ENCODE results near the gene KCNK4. TPM values are rescaled to one million over a fixed set of nuclear protein-coding genes. Genes with fewer than 3 reads are reported as not detected.

Gene KCNK4
- total RNA-seq, 1 donor from 2014 or later, result 1.6 TPM

GRCh38 chr11:64340671-64341335, 49.7 kb downstream of the KCNK4 start:
- FAIRE-seq (no peak), DNase-seq (ENCODE audit: low spot score in 2 of 2) (no peak)

- no peak for FAIRE-seq
Measured at GRCh38 chr11:64341429-64341828, 50.3 kb downstream of the KCNK4 start.

GRCh38 chr11:64341851-64342791, 51.0 kb downstream of the KCNK4 start:
- FAIRE-seq, result no peak
- DNase-seq (ENCODE audit: low spot score in 2 of 2), result peak; percentile 76 to 87

More at GRCh38 chr11:64341429-64341828, 50.3 kb downstream of the KCNK4 start:
- no peak for DNase-seq (ENCODE audit: low spot score in 2 of 2)

GRCh38 chr11:64342869-64343745, 52.0 kb downstream of the KCNK4 start:
- FAIRE-seq (no peak), DNase-seq (ENCODE audit: low spot score in 2 of 2) (no peak)

- DNase-seq (ENCODE audit: low spot score in 2 of 2) (no peak), FAIRE-seq (no peak)
Measured at GRCh38 chr11:64343767-64344559, 52.9 kb downstream of the KCNK4 start.

- DNase-seq (ENCODE audit: low spot score in 2 of 2), result no peak
- FAIRE-seq, result no peak
Measured at GRCh38 chr11:64344787-64345186, 53.7 kb downstream of the KCNK4 start.

- no peak for DNase-seq (ENCODE audit: low spot score in 2 of 2)
- no peak for FAIRE-seq
Measured at GRCh38 chr11:64347193-64347867, 56.2 kb downstream of the KCNK4 start.

- DNase-seq (ENCODE audit: low spot score in 2 of 2) (peak in 1 of 2 donors; percentile 33), FAIRE-seq (no peak)
Measured at GRCh38 chr11:64348383-64349024, 57.4 kb downstream of the KCNK4 start.

GRCh38 chr11:64349025-64349387, 57.9 kb downstream of the KCNK4 start:
- FAIRE-seq (no peak), DNase-seq (ENCODE audit: low spot score in 2 of 2) (no peak)

- no peak for DNase-seq (ENCODE audit: low spot score in 2 of 2)
- no peak for FAIRE-seq
Measured at GRCh38 chr11:64349404-64349803, 58.3 kb downstream of the KCNK4 start.

Small RNAs within 50 kb of the gene (small RNA-seq; reads per million reads assigned to genes)
- gene MIR7155 (not detected), gene RF00019 (not detected)

Other genes with a start within 250 kb of the KCNK4 start
- gene MACROD1, start 125.2 kb upstream of the KCNK4 start, total RNA-seq, result 19.6 TPM
- 91.7 TPM for gene STIP1, start 105.1 kb upstream of the KCNK4 start, total RNA-seq
- gene FERMT3, start 84.6 kb upstream of the KCNK4 start, total RNA-seq, result 0.41 TPM
- gene TRPT1, start 65.1 kb upstream of the KCNK4 start, total RNA-seq, result 10.6 TPM
- gene NUDT22, start 65.0 kb upstream of the KCNK4 start, total RNA-seq, result 12.6 TPM
- gene DNAJC4, start 60.8 kb upstream of the KCNK4 start, total RNA-seq, result 9.8 TPM
- 17.9 TPM for gene VEGFB, start 56.7 kb upstream of the KCNK4 start, total RNA-seq
- gene FKBP2, start 50.2 kb upstream of the KCNK4 start, total RNA-seq, result 26.1 TPM
- gene PPP1R14B, start 44.4 kb upstream of the KCNK4 start, total RNA-seq, result 102 TPM
- 4.9 TPM for gene PLCB3, start 39.8 kb upstream of the KCNK4 start, total RNA-seq
- gene BAD, start 6.6 kb upstream of the KCNK4 start, total RNA-seq, result 44.8 TPM
- gene GPR137, start 5.5 kb upstream of the KCNK4 start, total RNA-seq, result 9.8 TPM
- 0.82 TPM for gene CATSPERZ, start 9.1 kb downstream of the KCNK4 start, total RNA-seq
- 12.6 TPM for gene ESRRA, start 14.2 kb downstream of the KCNK4 start, total RNA-seq
- 103 TPM for gene TRMT112, start 26.3 kb downstream of the KCNK4 start, total RNA-seq
- gene PRDX5, start 26.8 kb downstream of the KCNK4 start, total RNA-seq, result 129 TPM
- gene CCDC88B, start 48.9 kb downstream of the KCNK4 start, total RNA-seq, result 0.82 TPM
- gene RPS6KA4, start 67.9 kb downstream of the KCNK4 start, total RNA-seq, result 9.4 TPM